Epithelial cell of esophagus (primary cell): ENCODE measurements around the gene DDX31.

ENCODE experiments used
- DNase-seq: peaks from one replicate; pipeline ENCODE4 v3.0.0; 2010; ENCODE audit warnings: low read depth
- H3K4me3 ChIP-seq: 2 replicates; pipeline ENCODE4 v1.5.1; 2011; ENCODE audit warnings: mild to moderate bottlenecking, low read length, control low read depth
- CTCF ChIP-seq: IDR thresholded peaks from 2 replicates; pipeline ENCODE4 v1.5.1; 2011; ENCODE audit warnings: low read depth, mild to moderate bottlenecking, low read length, control low read depth, inconsistent platforms; ENCODE audit not compliant: insufficient read depth; ENCODE audit errors: missing control alignments

DDX31 gene

GRCh38 chr9:132647355-132647754 is 22.4 kb downstream of the DDX31 start:
- no peak overlapping the region for H3K4me3 ChIP-seq
- TF ChIP-seq CTCF: no peak
- peak; percentile 44 for DNase-seq

GRCh38 chr9:132646726-132647125 is 23.1 kb downstream of the DDX31 start:
- DNase-seq: no peak
- no peak for TF ChIP-seq CTCF
- H3K4me3 ChIP-seq: no peak overlapping the region

GRCh38 chr9:132645711-132646110 is 24.1 kb downstream of the DDX31 start:
- no peak for DNase-seq
- H3K4me3 ChIP-seq: no peak overlapping the region
- no peak for TF ChIP-seq CTCF

GRCh38 chr9:132645306-132645705 is 24.5 kb downstream of the DDX31 start:
- DNase-seq: no peak
- H3K4me3 ChIP-seq: no peak overlapping the region
- no peak for TF ChIP-seq CTCF

- no peak for DNase-seq
- no peak for TF ChIP-seq CTCF
- H3K4me3 ChIP-seq: no peak overlapping the region
Measured at GRCh38 chr9:132644251-132644650, 25.5 kb downstream of the DDX31 start.

GRCh38 chr9:132641216-132641615 is 28.6 kb downstream of the DDX31 start:
- H3K4me3 ChIP-seq: no peak overlapping the region
- no peak for DNase-seq
- TF ChIP-seq CTCF: no peak

- no peak for TF ChIP-seq CTCF
- H3K4me3 ChIP-seq: no peak overlapping the region
- no peak for DNase-seq
Measured at GRCh38 chr9:132639322-132639721, 30.5 kb downstream of the DDX31 start.
